GM12864 (cell line): ENCODE results near the gene MX1.
A peak's percentile ranks its signal among the peaks of the same experiment; 100 is the strongest.
"Not testable (repeated sequence)": the region's sequence is repeated elsewhere in the genome, so short reads cannot be mapped to it uniquely, and the experiment has no call there.

Source experiments
- DNase-seq: peaks from one replicate; pipeline ENCODE4 v3.0.0-alpha.2; 2011; ENCODE audit warnings: low read depth
- H3K4me3 ChIP-seq: 2 replicates; pipeline ENCODE4 v1.5.1; 2011; ENCODE audit warnings: mild to moderate bottlenecking, low read depth, low read length, control low read depth
- CTCF ChIP-seq: IDR thresholded peaks from 2 replicates; pipeline ENCODE4 v1.5.1; 2011; ENCODE audit warnings: low read depth, mild to moderate bottlenecking, moderate library complexity, low read length, control low read depth, inconsistent platforms; ENCODE audit errors: missing control alignments

MX1 gene

GRCh38 chr21:41418956-41419680 is 6.9 kb upstream of the MX1 start:
- no peak for TF ChIP-seq CTCF
- no peak for DNase-seq
- no peak overlapping the region for H3K4me3 ChIP-seq

GRCh38 chr21:41419921-41420862 is 5.8 kb upstream of the MX1 start:
- DNase-seq, result no peak
- peak overlapping the region; percentile 51 for H3K4me3 ChIP-seq
- no peak for TF ChIP-seq CTCF

GRCh38 chr21:41420998-41421397 is 5.0 kb upstream of the MX1 start:
- not testable (repeated sequence) for DNase-seq, H3K4me3 ChIP-seq

GRCh38 chr21:41422546-41423304 is 3.3 kb upstream of the MX1 start:
- no peak for DNase-seq
- no peak overlapping the region for H3K4me3 ChIP-seq
- TF ChIP-seq CTCF, result no peak

- not testable (repeated sequence) for DNase-seq, H3K4me3 ChIP-seq
Observed at GRCh38 chr21:41423305-41423636, 2.8 kb upstream of the MX1 start.

GRCh38 chr21:41425588-41425953 is 468 bp upstream of the MX1 start:
- peak overlapping the region; percentile 86 for H3K4me3 ChIP-seq
- DNase-seq, result no peak
- TF ChIP-seq CTCF, result no peak

GRCh38 chr21:41426676-41427404 is 801 bp downstream of the MX1 start:
- no peak for TF ChIP-seq CTCF
- peak overlapping the region; percentile 86 for H3K4me3 ChIP-seq
- DNase-seq, result no peak
